NT2/D1 (cell line): Measurements from ENCODE around the gene GPS2.

ENCODE experiments used
- DNase-seq: peaks from one replicate; pipeline ENCODE4 v3.0.0-alpha.2; 2011; ENCODE audit warnings: low read depth, low spot score
- H3K27me3 ChIP-seq: 2 replicates; pipeline ENCODE4 v1.6.0; 2011; ENCODE audit warnings: mild to moderate bottlenecking; ENCODE audit not compliant: insufficient read length, insufficient read depth
- H3K36me3 ChIP-seq: 2 replicates; pipeline ENCODE4 v1.6.1; 2011; ENCODE audit warnings: mild to moderate bottlenecking, low read length, mixed read lengths; ENCODE audit not compliant: insufficient read depth, insufficient read length
- H3K4me1 ChIP-seq: 2 replicates; pipeline ENCODE4 v1.5.1; 2011; ENCODE audit not compliant: insufficient read depth, insufficient read length
- H3K4me3 ChIP-seq: 2 replicates; pipeline ENCODE4 v1.5.1; 2011; ENCODE audit warnings: low read depth; ENCODE audit not compliant: insufficient read length
- H3K9ac ChIP-seq: 2 replicates; pipeline ENCODE4 v1.6.0; 2011; ENCODE audit warnings: low read depth; ENCODE audit not compliant: insufficient read length
- H3K9me3 ChIP-seq: 2 replicates; pipeline ENCODE4 v1.5.1; 2011; ENCODE audit warnings: mild to moderate bottlenecking, low read length; ENCODE audit not compliant: insufficient read depth
- SUZ12 ChIP-seq: IDR thresholded peaks from 2 replicates; pipeline ENCODE4 v1.6.1; 2011; ENCODE audit not compliant: insufficient read length, insufficient read depth; ENCODE audit errors: extremely low read depth
- YY1 ChIP-seq: IDR thresholded peaks from 2 replicates; pipeline ENCODE4 v1.6.1; 2011; ENCODE audit not compliant: insufficient read length, insufficient read depth
- ZNF274 ChIP-seq: IDR thresholded peaks from 2 replicates; pipeline ENCODE4 v1.6.1; 2011; ENCODE audit warnings: mild to moderate bottlenecking, low read depth, low read length

Gene GPS2

GRCh38 chr17:7281074-7281952 lies 33.8 kb downstream of the GPS2 start, which contains the start of gene SLC2A4:
TSS of gene SLC2A4 (plus strand) at chr17:7281718. CDS start at chr17:7281935, 217 bp downstream.
- Histone ChIP-seq H3K4me3 (peak within 1 kb of the TSS; percentile 76), H3K9me3 (no peaks in the 10 kb centered on the region), H3K27me3 (peaks cover 14% of the 10 kb centered on the region), H3K36me3 (no peaks in the 10 kb centered on the region), H3K4me1 (no peaks in the 10 kb centered on the region), H3K9ac (peak within 1 kb of the TSS; percentile 79)
- peak; percentile 88 for DNase-seq
- TF ChIP-seq YY1, result no peak
- TF ChIP-seq SUZ12, result no peak
- no peak for TF ChIP-seq ZNF274

GRCh38 chr17:7280519-7281073 lies 34.6 kb downstream of the GPS2 start:
- Histone ChIP-seq H3K4me3 (peak overlapping the region; percentile 33), H3K9me3 (no peaks in the 10 kb centered on the region), H3K9ac (peak overlapping the region; percentile 79), H3K27me3 (peaks cover 14% of the 10 kb centered on the region), H3K36me3 (no peaks in the 10 kb centered on the region), H3K4me1 (no peaks in the 10 kb centered on the region)
- no peak for TF ChIP-seq SUZ12
- TF ChIP-seq YY1, result no peak
- no peak for TF ChIP-seq ZNF274
- peak; percentile 63 for DNase-seq

DNA sequence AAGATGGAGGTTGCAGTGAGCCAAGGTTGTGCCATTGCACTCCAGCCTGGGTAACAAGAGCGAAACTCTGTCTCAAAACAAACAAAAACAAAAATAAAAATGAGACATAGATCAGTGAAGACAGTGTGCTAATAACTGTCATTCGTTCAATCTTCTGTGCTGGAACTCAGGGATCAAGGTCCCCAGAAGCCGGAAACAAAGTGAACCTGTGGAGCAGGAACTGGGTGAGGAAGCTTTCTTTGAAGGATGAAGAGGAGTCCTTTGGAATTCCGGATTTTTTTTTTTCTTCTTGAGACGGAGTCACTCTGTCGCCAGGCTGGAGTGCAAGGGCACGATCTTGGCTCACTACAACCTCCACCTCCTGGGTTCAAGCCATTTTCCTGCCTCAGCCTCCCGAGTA lies 35.7 kb downstream of the GPS2 start:
- H3K4me1 ChIP-seq, result no peaks in the 10 kb centered on the region
- peaks cover 14% of the 10 kb centered on the region for H3K27me3 ChIP-seq
- H3K36me3 ChIP-seq, result no peaks in the 10 kb centered on the region
- no peak for TF ChIP-seq ZNF274
- no peak for TF ChIP-seq YY1
- no peak for TF ChIP-seq SUZ12
- no peak overlapping the region for H3K9ac ChIP-seq
- no peaks in the 10 kb centered on the region for H3K9me3 ChIP-seq
- no peak for DNase-seq
- H3K4me3 ChIP-seq, result no peak overlapping the region

DNA sequence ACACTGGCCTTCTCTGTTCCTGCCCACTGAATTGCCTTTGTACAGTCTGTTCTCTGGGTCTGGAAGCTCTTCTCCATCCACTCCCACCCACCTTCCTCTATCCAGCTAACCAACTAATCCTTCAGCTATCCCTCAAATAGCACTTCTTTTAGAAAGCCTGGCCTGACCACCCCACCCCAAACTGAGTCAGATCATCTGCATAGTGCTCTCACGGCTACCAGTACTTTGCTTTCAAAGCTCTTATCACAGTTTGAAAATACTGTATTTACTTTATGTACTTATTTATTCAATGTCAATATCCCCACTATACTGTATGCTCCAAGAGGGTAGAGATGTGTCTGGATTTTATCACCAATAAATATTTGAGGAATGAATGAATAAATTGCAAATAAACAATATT lies 48.4 kb downstream of the GPS2 start:
- Histone ChIP-seq H3K9me3 (no peaks in the 10 kb centered on the region), H3K36me3 (no peaks in the 10 kb centered on the region), H3K27me3 (peaks cover 21% of the 10 kb centered on the region), H3K4me1 (peaks cover 2% of the 10 kb centered on the region), H3K9ac (no peak overlapping the region), H3K4me3 (no peak overlapping the region)
- TF ChIP-seq SUZ12 (no peak), ZNF274 (no peak), YY1 (no peak)
- no peak for DNase-seq

- H3K4me3 ChIP-seq, result peak overlapping the region; percentile 59
- TF ChIP-seq ZNF274, result no peak
- no peak for TF ChIP-seq YY1
- no peak for TF ChIP-seq SUZ12
- H3K4me1 ChIP-seq, result peaks cover 2% of the 10 kb centered on the region
Measured at GRCh38 chr17:7263801-7264078, 51.4 kb downstream of the GPS2 start.

DNA sequence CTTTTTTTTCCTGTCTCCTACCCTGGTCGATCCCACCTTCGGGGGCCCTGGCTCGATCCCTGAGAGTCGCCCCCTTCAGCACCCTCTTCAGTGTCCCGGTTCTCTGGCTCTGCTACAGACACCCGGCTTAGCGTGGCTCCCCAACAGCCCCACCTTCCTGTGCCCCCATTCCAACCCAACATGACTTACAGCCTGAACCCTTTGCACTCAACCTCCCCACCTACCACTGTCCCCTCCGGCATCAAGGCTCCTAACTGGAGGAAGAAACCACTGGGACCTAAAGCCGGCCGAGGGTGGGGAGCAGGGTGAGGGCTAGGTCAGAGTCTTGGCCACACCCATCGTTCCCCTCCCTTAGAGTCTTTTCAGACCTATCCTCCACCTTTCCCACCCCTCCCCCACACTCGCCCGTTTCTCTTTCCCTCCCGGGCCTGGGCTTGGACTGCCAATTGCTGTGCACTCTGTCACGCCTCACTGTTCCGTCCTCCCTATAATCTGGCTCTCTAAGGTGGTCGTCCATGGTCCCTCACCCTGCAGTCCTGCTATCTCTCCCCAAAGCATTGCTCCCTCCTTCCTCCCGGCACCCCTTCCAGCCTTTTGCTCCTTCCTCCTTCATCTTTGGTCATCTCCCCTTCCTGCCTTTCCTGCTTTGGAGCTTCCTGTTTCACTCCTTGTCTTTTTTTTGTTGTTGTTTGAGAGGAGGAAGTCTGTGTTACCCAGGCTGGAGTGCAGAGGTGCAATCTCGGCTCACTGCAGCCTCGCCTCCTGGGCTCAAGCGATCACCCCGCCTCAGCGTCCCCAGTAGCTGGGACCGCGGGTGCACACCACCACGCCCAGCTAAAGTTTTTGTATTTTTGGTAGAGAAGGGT lies 52.0 kb downstream of the GPS2 start:
- H3K4me1 ChIP-seq, result peaks cover 2% of the 10 kb centered on the region
- peaks cover 34% of the 10 kb centered on the region for H3K27me3 ChIP-seq
- TF ChIP-seq YY1 (no peak), ZNF274 (no peak), SUZ12 (no peak)
- H3K9ac ChIP-seq, result peak overlapping the region; percentile 79
- H3K4me3 ChIP-seq, result peak overlapping the region; percentile 59
- DNase-seq, result no peak
- H3K9me3 ChIP-seq, result no peaks in the 10 kb centered on the region
- H3K36me3 ChIP-seq, result peaks cover 19% of the 10 kb centered on the region

More at GRCh38 chr17:7263801-7264078, 51.4 kb downstream of the GPS2 start:
- Histone ChIP-seq H3K27me3 (peaks cover 34% of the 10 kb centered on the region), H3K9ac (peak overlapping the region; percentile 79), H3K36me3 (peaks cover 15% of the 10 kb centered on the region), H3K9me3 (no peaks in the 10 kb centered on the region)
- no peak for DNase-seq
